DND-41 (cell line): ENCODE data around the gene RAD51C.
"Not testable (repeated sequence)": the region's sequence is repeated elsewhere in the genome, so short reads cannot be mapped to it uniquely, and the experiment has no call there.

Experiments
- EZH2 ChIP-seq: IDR thresholded peaks from 3 replicates; pipeline ENCODE4 v1.6.1; 2012; ENCODE audit warnings: borderline replicate concordance, low read depth, mild to moderate bottlenecking, moderate library complexity, low read length, inconsistent platforms; ENCODE audit not compliant: severe bottlenecking
- TF ChIP-seq, protein P1 (sequence below): IDR thresholded peaks from 2 replicates; pipeline ENCODE4 v1.5.1; 2012; ENCODE audit warnings: borderline replicate concordance, low read length, moderate library complexity, mild to moderate bottlenecking; ENCODE audit not compliant: poor library complexity, severe bottlenecking; ENCODE audit errors: extremely low read depth

DNA sequence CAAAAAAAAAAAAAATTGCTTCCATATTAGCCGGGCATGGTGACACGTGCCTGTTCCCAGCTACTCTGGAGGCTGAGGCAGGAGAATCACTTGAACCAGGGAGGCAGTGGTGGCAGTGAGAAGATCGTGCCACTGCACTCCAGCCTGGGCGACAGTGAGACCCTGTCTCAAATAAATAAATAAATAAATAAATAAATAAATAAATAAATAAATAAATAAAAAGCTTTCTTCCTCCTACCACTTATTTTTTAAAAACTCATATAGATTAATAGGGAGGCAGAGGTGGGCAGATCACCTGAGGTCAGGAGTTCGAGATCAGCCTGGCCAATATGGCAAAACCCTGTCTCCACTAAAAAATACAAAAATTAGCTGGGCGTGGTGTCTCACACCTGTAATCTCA, 7.9 kb upstream of the RAD51C start:
- not testable (repeated sequence) for TF ChIP-seq EZH2
- TF ChIP-seq, protein P1, sequence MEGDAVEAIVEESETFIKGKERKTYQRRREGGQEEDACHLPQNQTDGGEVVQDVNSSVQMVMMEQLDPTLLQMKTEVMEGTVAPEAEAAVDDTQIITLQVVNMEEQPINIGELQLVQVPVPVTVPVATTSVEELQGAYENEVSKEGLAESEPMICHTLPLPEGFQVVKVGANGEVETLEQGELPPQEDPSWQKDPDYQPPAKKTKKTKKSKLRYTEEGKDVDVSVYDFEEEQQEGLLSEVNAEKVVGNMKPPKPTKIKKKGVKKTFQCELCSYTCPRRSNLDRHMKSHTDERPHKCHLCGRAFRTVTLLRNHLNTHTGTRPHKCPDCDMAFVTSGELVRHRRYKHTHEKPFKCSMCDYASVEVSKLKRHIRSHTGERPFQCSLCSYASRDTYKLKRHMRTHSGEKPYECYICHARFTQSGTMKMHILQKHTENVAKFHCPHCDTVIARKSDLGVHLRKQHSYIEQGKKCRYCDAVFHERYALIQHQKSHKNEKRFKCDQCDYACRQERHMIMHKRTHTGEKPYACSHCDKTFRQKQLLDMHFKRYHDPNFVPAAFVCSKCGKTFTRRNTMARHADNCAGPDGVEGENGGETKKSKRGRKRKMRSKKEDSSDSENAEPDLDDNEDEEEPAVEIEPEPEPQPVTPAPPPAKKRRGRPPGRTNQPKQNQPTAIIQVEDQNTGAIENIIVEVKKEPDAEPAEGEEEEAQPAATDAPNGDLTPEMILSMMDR = not testable (repeated sequence)
